GM18502 (cell line): ENCODE measurements around the gene TAS2R4.
"Not testable (repeated sequence)": the region's sequence is repeated elsewhere in the genome, so short reads cannot be mapped to it uniquely, and the experiment has no call there.

ENCODE experiments used
- ATAC-seq: cut with Tn5 transposase; IDR thresholded peaks from one replicate; pipeline ENCODE4 v1.9.1; 2021; ENCODE audit warnings: mild to moderate bottlenecking; ENCODE audit not compliant: unreplicated experiment, poor library complexity

The TAS2R4 gene

DNA sequence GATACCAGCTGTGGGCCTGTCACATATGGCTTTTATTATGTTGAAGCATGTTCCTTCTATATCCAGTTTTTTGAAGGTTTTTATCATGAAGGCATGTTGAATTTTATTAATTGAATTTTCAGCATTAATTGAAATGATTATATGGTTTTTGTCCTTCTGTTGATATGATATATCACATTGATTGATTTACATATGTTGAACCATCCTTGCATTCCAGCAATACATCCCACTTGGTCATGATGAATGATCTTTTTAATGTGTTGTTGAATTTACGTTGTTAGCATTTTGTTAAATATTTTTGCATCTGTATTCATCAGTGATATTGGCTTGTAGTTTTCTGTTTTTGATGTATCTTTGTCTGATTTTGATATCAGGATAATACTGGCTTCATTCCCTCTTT, 43.6 kb downstream of the TAS2R4 start:
- ATAC-seq: no peak

DNA sequence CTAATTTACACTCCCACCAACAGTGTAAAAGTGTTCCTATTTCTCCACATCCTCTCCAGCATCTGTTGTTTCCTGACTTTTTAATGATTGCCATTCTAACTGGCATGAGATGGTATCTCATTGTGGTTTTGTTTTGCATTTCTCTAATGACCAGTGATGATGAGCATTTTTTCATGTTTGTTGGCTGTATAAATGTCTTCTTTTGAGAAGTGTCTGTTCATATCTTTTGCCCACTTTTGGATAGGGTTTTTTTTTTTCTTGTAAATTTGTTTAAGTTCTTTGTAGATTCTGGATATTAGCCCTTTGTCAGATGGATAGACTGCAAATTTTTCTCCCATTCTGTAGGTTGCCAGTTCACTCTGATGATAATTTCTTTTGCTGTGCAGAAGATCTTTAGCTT, 46.0 kb downstream of the TAS2R4 start:
- ATAC-seq: not testable (repeated sequence)
